NB4 (cell line): Measurements from ENCODE around the gene TBC1D12.

Experiments
- CTCF ChIP-seq: IDR thresholded peaks from one replicate; pipeline ENCODE4 v1.5.1; 2012; ENCODE audit warnings: low read depth, low read length
- MAX ChIP-seq: IDR thresholded peaks from 2 replicates; pipeline ENCODE4 v1.6.1; 2011; ENCODE audit warnings: low read depth, low read length
- MYC ChIP-seq: IDR thresholded peaks from 2 replicates; pipeline ENCODE4 v1.6.1; 2011; ENCODE audit warnings: low read depth, low read length
- POLR2A ChIP-seq: IDR thresholded peaks from 2 replicates; pipeline ENCODE4 v1.6.1; 2011; ENCODE audit warnings: mild to moderate bottlenecking; ENCODE audit not compliant: insufficient read length; ENCODE audit errors: extremely low read depth

- TF ChIP-seq CTCF (no peak), MAX (no peak), POLR2A (no peak), MYC (no peak)
Observed at GRCh38 chr10:94490789-94491039, 88.4 kb downstream of the TBC1D12 start.
